ENCODE measurements around the gene RSAD1.

Gene RSAD1

DNA sequence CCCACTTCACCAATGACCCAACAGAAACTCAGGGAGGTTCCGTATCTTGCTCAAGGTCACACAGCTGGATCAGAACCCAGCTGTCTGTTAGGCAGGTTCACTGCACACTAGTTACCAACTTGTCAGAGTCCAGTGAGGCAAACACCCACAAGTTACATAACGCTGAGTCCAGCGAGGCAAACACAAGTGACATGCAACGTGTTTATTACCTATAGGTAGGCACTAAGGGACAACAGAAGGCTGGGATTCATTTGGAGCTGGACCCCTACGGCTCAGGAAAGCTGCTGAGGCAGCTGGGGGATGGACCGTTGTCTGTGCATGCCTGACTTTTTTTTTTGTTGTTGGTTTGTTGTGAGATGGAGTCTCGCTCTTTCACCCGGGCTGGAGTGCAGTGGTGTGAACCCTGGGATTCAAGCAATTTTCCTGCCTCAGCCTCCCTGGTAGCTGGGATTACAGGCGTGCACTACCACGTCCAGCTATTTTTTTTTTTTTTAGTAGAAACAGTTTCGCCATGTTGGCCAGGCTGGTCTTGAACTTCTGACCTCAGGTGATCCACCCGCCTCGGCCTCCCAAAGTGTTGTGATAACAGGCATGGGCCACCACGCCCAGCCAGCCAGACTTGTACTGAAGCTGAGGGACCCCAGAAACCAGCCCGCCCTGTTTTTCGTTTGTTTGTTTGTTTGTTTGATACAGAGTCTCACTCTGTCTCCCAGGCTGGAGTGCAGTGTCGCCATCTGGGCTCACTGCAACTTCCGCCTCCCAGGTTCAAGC is 1.9 kb upstream of the RSAD1 start:
- no peak overlapping the region for H3K4me2 ChIP-seq (ENCODE audit: insufficient read depth, low read length)
- TF ChIP-seq EZH2 (IDR thresholded peaks at IDR 0.05; ENCODE audit: borderline replicate concordance, low read depth, low read length, severe bottlenecking) = no peak
- H3K36me3 ChIP-seq (ENCODE audit: insufficient read depth, low read length) = peaks cover 27% of the 10 kb centered on the region
- ATAC-seq (ENCODE audit: insufficient read depth, low read depth) (no peak), DNase-seq (no peak)
- H3K79me2 ChIP-seq (ENCODE audit: insufficient read depth, low read length) = peaks cover 34% of the 10 kb centered on the region
- peaks cover 11% of the 10 kb centered on the region; the same call in 1 of the 2 replicates for H4K20me1 ChIP-seq (ENCODE audit: insufficient read depth, low read length)
- H3K9me3 ChIP-seq (ENCODE audit: insufficient read depth, low read length, severe bottlenecking) = no peaks in the 10 kb centered on the region
- H3K27me3 ChIP-seq (ENCODE audit: insufficient read depth, low read length, poor library complexity) = no peaks in the 10 kb centered on the region
- H3K9ac ChIP-seq (ENCODE audit: low read depth, low read length) = no peak overlapping the region
- no peak overlapping the region for H2AFZ ChIP-seq (ENCODE audit: low read depth, low read length)
- H3K4me1 ChIP-seq (ENCODE audit: insufficient read depth, low read length) = peaks cover 28% of the 10 kb centered on the region
- H3K4me3 ChIP-seq (ENCODE audit: low read depth in 1 of 2, low read length in 2 of 2) = no peak overlapping the region
- H3K27ac ChIP-seq (ENCODE audit: low read length) = no peak overlapping the region

DNA sequence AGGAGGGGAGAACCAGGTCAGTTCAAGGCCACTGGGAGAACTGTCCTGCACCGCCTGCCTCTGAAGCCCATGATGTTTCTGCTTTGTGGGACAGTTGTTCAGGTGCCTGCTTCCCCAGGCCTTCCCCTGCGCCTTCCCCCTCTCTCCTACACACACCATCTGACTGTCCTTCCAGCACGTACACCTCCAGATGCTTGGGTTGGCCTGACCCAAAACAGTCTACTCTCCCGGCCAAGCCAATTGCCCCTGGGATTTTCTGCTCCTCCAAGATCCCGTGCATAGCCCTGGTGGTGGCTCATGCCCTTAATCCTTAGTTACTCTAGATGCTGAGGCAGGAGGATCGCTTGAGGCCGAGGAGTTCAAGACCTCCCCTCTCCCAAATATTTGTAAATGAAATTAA is 684 bp upstream of the RSAD1 start:
- Histone ChIP-seq H3K9me3 (ENCODE audit: insufficient read depth, low read length, severe bottlenecking) (no peaks in the 10 kb centered on the region), H3K4me2 (ENCODE audit: insufficient read depth, low read length) (peak overlapping the region; percentile 83), H3K4me3 (ENCODE audit: low read depth in 1 of 2, low read length in 2 of 2) (peak overlapping the region; percentile 66 to 70; a peak in 3 of 4 replicates), H3K27me3 (ENCODE audit: insufficient read depth, low read length, poor library complexity) (no peaks in the 10 kb centered on the region), H3K4me1 (ENCODE audit: insufficient read depth, low read length) (peaks cover 29% of the 10 kb centered on the region), H3K79me2 (ENCODE audit: insufficient read depth, low read length) (peaks cover 38% of the 10 kb centered on the region), H3K9ac (ENCODE audit: low read depth, low read length) (peak overlapping the region; percentile 72), H3K36me3 (ENCODE audit: insufficient read depth, low read length) (peaks cover 37% of the 10 kb centered on the region), H4K20me1 (ENCODE audit: insufficient read depth, low read length) (peaks cover 17% of the 10 kb centered on the region; the same call in 1 of the 2 replicates), H2AFZ (ENCODE audit: low read depth, low read length) (peak overlapping the region; percentile 93), H3K27ac (ENCODE audit: low read length) (peak overlapping the region; percentile 84)
- TF ChIP-seq, protein P1, sequence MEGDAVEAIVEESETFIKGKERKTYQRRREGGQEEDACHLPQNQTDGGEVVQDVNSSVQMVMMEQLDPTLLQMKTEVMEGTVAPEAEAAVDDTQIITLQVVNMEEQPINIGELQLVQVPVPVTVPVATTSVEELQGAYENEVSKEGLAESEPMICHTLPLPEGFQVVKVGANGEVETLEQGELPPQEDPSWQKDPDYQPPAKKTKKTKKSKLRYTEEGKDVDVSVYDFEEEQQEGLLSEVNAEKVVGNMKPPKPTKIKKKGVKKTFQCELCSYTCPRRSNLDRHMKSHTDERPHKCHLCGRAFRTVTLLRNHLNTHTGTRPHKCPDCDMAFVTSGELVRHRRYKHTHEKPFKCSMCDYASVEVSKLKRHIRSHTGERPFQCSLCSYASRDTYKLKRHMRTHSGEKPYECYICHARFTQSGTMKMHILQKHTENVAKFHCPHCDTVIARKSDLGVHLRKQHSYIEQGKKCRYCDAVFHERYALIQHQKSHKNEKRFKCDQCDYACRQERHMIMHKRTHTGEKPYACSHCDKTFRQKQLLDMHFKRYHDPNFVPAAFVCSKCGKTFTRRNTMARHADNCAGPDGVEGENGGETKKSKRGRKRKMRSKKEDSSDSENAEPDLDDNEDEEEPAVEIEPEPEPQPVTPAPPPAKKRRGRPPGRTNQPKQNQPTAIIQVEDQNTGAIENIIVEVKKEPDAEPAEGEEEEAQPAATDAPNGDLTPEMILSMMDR (IDR thresholded peaks at IDR 0.05; ENCODE audit: borderline replicate concordance, extremely low read depth, low read length, poor library complexity, severe bottlenecking) = no peak
- TF ChIP-seq EZH2 (IDR thresholded peaks at IDR 0.05; ENCODE audit: borderline replicate concordance, low read depth, low read length, severe bottlenecking) = no peak
- peak; percentile 21 for DNase-seq
- no peak for ATAC-seq (ENCODE audit: insufficient read depth, low read depth)

DNA sequence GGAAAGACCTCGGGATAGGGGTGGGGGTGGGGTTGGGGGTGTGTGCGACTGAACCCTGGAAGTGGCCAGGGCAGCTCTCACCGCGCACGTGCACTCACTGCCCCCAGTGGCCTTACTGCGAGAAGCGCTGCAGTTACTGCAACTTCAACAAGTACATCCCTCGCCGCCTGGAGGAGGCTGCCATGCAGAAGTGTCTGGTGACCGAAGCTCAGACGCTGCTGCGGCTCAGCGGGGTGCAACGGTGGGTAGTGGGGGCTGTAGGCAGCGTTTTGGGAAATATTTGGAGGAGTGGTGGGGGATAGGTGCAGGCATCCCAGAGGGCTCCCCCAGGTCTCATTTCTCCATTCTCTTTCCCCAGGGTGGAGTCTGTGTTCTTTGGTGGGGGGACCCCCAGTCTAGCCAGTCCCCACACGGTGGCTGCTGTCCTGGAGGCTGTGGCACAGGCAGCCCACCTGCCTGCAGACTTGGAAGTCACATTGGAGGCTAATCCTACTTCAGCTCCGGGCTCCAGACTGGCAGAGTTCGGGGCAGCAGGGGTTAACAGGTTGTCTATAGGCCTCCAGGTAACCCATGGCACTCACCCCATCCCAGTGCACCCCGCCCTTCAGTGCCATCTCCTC is 972 bp downstream of the RSAD1 start:
- Histone ChIP-seq H3K27ac (ENCODE audit: low read length) (peak overlapping the region; percentile 53), H3K9ac (ENCODE audit: low read depth, low read length) (peak overlapping the region; percentile 72)

More for the DNA sequence above, 972 bp downstream of the RSAD1 start:
- Histone ChIP-seq H3K79me2 (ENCODE audit: insufficient read depth, low read length) (peaks cover 38% of the 10 kb centered on the region), H4K20me1 (ENCODE audit: insufficient read depth, low read length) (peaks cover 17% of the 10 kb centered on the region; the same call in 1 of the 2 replicates), H3K27me3 (ENCODE audit: insufficient read depth, low read length, poor library complexity) (no peaks in the 10 kb centered on the region), H3K4me1 (ENCODE audit: insufficient read depth, low read length) (peaks cover 29% of the 10 kb centered on the region), H3K36me3 (ENCODE audit: insufficient read depth, low read length) (peaks cover 47% of the 10 kb centered on the region), H2AFZ (ENCODE audit: low read depth, low read length) (peak overlapping the region; percentile 93), H3K4me3 (ENCODE audit: low read depth in 1 of 2, low read length in 2 of 2) (peak overlapping the region; percentile 66 to 70; a peak in 3 of 4 replicates), H3K4me2 (ENCODE audit: insufficient read depth, low read length) (peak overlapping the region; percentile 83), H3K9me3 (ENCODE audit: insufficient read depth, low read length, severe bottlenecking) (no peaks in the 10 kb centered on the region)
- DNase-seq (peak; percentile 79), ATAC-seq (ENCODE audit: insufficient read depth, low read depth) (peak; percentile 67)
- TF ChIP-seq EZH2 (IDR thresholded peaks at IDR 0.05; ENCODE audit: borderline replicate concordance, low read depth, low read length, severe bottlenecking) = no peak
- TF ChIP-seq, protein P1 (IDR thresholded peaks at IDR 0.05; ENCODE audit: borderline replicate concordance, extremely low read depth, low read length, poor library complexity, severe bottlenecking) = peak; percentile 70
